DOHH2 (cell line): ENCODE measurements around the gene COL5A1.

Source experiments
- H3F3A ChIP-seq: fragments of 200-600 bp; sonication (generic), shearing (Covaris generic); 2 replicates; pipeline ENCODE4 v1.6.0; 2016; ENCODE audit warnings: antibody characterized with exemption, mild to moderate bottlenecking; ENCODE audit not compliant: control insufficient read depth, insufficient read depth
- H3K27ac ChIP-seq: fragments of 200-600 bp; sonication (generic); 2 replicates; pipeline ENCODE4 v1.5.1; 2014; ENCODE audit warnings: low read depth, mild to moderate bottlenecking, low read length, moderate library complexity
- H3K27me3 ChIP-seq: fragments of 200-600 bp; sonication (generic); 2 replicates; pipeline ENCODE4 v1.6.1; 2014; ENCODE audit warnings: mild to moderate bottlenecking, low read length, mixed read lengths; ENCODE audit not compliant: control insufficient read depth
- H3K36me3 ChIP-seq: fragments of 200-600 bp; sonication (generic); 2 replicates; pipeline ENCODE4 v1.6.1; 2014; ENCODE audit warnings: mild to moderate bottlenecking, low read length, moderate library complexity, mixed read lengths; ENCODE audit not compliant: control insufficient read depth
- H3K4me1 ChIP-seq: fragments of 200-600 bp; sonication (generic); 2 replicates; pipeline ENCODE4 v1.6.1; 2014; ENCODE audit warnings: mild to moderate bottlenecking, low read length, mixed read lengths; ENCODE audit not compliant: control insufficient read depth
- H3K4me2 ChIP-seq: fragments of 200-600 bp; sonication (generic); 2 replicates; pipeline ENCODE4 v1.6.0; 2014; ENCODE audit warnings: mild to moderate bottlenecking, low read length, moderate library complexity
- H3K4me3 ChIP-seq: fragments of 200-600 bp; sonication (generic); 2 replicates; pipeline ENCODE4 v1.5.1; 2014; ENCODE audit warnings: mild to moderate bottlenecking, low read length, mixed read lengths
- H3K79me2 ChIP-seq: fragments of 200-600 bp; sonication (generic); 2 replicates; pipeline ENCODE4 v1.6.1; 2014; ENCODE audit warnings: mild to moderate bottlenecking, low read length, mixed read lengths; ENCODE audit not compliant: control insufficient read depth
- H3K9me2 ChIP-seq: fragments of 200-600 bp; sonication (generic); replicated peaks from 2 replicates; pipeline ENCODE4 v1.6.1; 2014; ENCODE audit warnings: mild to moderate bottlenecking, low read length, mixed read lengths; ENCODE audit not compliant: control insufficient read depth
- H3K9me3 ChIP-seq: fragments of 200-600 bp; sonication (generic); 2 replicates; pipeline ENCODE4 v1.6.1; 2014; ENCODE audit warnings: antibody characterized with exemption, low read length, mixed read lengths; ENCODE audit not compliant: control insufficient read depth, insufficient read depth
- H4K20me1 ChIP-seq: fragments of 200-600 bp; sonication (generic); 2 replicates; pipeline ENCODE4 v1.6.0; 2014; ENCODE audit warnings: low read depth, mild to moderate bottlenecking, antibody characterized with exemption, low read length, moderate library complexity; ENCODE audit not compliant: control insufficient read depth, insufficient read depth
- EZH2phosphoT487 ChIP-seq: fragments of 200-600 bp; sonication (generic); IDR thresholded peaks from 2 replicates; pipeline ENCODE4 v1.6.1; 2017; ENCODE audit warnings: borderline replicate concordance, mild to moderate bottlenecking, antibody characterized with exemption, low read length, moderate library complexity, mixed read lengths
- TF ChIP-seq, protein P1 (sequence below): fragments of 200-600 bp; sonication (generic); IDR thresholded peaks from one replicate; pipeline ENCODE4 v1.5.1; 2014; ENCODE audit warnings: antibody characterized with exemption, mild to moderate bottlenecking, low read depth, low read length; ENCODE audit not compliant: poor library complexity, severe bottlenecking

The COL5A1 gene

GRCh38 chr9:134879664-134880483, 238.3 kb downstream of the COL5A1 start:
- H3K36me3 ChIP-seq: no peaks in the 10 kb centered on the region
- H4K20me1 ChIP-seq: no peaks in the 10 kb centered on the region
- TF ChIP-seq, protein P1, sequence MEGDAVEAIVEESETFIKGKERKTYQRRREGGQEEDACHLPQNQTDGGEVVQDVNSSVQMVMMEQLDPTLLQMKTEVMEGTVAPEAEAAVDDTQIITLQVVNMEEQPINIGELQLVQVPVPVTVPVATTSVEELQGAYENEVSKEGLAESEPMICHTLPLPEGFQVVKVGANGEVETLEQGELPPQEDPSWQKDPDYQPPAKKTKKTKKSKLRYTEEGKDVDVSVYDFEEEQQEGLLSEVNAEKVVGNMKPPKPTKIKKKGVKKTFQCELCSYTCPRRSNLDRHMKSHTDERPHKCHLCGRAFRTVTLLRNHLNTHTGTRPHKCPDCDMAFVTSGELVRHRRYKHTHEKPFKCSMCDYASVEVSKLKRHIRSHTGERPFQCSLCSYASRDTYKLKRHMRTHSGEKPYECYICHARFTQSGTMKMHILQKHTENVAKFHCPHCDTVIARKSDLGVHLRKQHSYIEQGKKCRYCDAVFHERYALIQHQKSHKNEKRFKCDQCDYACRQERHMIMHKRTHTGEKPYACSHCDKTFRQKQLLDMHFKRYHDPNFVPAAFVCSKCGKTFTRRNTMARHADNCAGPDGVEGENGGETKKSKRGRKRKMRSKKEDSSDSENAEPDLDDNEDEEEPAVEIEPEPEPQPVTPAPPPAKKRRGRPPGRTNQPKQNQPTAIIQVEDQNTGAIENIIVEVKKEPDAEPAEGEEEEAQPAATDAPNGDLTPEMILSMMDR: no peak
- TF ChIP-seq EZH2phosphoT487: no peak
- no peaks in the 10 kb centered on the region for H3K9me2 ChIP-seq
- H3K4me1 ChIP-seq: peaks cover 10% of the 10 kb centered on the region
- H3F3A ChIP-seq: no peaks in the 10 kb centered on the region
- no peaks in the 10 kb centered on the region for H3K27me3 ChIP-seq
- H3K27ac ChIP-seq: no peak overlapping the region
- no peaks in the 10 kb centered on the region for H3K79me2 ChIP-seq
- no peak overlapping the region for H3K4me3 ChIP-seq
- no peak overlapping the region for H3K4me2 ChIP-seq
- H3K9me3 ChIP-seq: no peaks in the 10 kb centered on the region; the same call in 1 of the 2 replicates

DNA sequence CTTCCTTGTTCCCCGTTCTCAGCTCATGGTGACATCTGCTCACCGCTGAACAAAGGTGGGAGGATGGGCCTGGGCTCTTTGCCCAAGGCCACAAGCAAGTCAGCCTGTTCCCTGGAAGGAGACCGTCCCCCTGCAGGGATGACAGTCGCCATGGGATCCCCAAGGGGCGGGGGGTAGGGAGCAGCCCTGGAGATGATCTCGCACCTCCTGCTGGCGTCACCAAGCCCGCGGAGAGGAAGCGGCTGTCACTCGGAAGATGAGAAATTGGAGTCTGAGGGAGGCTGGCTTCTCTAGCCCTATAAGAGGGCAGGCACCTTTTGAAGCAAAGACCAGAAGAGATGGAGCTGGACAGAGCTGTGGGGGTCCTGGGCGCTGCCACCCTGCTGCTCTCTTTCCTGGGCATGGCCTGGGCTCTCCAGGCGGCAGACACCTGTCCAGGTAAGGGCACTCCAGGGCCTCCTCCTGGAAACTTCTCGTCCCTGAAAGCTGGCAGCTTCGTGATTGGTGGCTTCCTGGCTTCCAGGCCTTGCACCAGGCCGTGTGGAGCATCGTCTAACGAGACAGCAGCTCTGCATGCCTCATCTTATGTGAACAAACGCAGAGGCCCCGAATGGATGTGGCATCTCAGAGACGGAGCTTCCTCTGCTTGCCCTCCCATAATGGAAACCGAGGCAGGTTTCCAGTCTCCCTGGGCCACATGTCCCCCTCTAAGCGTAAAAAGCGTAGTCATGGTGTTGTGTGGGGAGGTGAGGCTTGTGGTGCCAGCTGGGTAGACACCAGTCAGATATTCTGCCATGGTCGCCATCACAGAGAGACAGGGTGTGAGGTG, 239.1 kb downstream of the COL5A1 start, which contains the start of gene FCN2:
Gene FCN2, plus strand, starts transcription at position 327 of the 829 bp plus-strand sequence. Its CDS starts 12 bp downstream, at position 339.
- peaks cover 2% of the 10 kb centered on the region for H3K4me1 ChIP-seq
- H3K27me3 ChIP-seq: no peaks in the 10 kb centered on the region
- no peaks in the 10 kb centered on the region for H3K9me3 ChIP-seq
- TF ChIP-seq, protein P1: no peak
- no peak for TF ChIP-seq EZH2phosphoT487
- no peak within 1 kb of the TSS for H3K27ac ChIP-seq
- H3K4me2 ChIP-seq: no peak within 1 kb of the TSS
- H3K36me3 ChIP-seq: no peaks in the 10 kb centered on the region
- no peaks in the 10 kb centered on the region for H4K20me1 ChIP-seq
- no peaks in the 10 kb centered on the region for H3F3A ChIP-seq
- no peaks in the 10 kb centered on the region for H3K79me2 ChIP-seq
- no peaks in the 10 kb centered on the region for H3K9me2 ChIP-seq
- no peak within 1 kb of the TSS for H3K4me3 ChIP-seq

DNA sequence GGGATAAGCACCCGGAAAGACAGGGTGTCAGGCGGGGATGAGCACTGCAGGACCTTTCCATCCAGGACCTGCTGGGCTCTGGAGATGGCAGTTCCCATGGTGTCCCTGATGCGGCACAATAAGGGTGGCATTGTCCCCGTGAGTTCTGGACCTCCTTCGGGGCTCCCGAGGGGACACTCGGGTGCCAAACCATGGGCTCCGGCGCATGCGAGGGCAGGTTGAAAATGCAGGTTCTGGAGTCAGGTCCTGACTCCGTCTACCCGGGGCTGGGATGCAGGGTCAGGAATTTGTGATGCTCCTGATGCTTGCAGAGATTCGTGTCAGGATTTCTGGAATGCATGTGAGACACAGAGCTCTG, 239.7 kb downstream of the COL5A1 start:
- no peaks in the 10 kb centered on the region for H4K20me1 ChIP-seq
- H3K27ac ChIP-seq: no peak overlapping the region
- TF ChIP-seq, protein P1: no peak
- TF ChIP-seq EZH2phosphoT487: no peak
- H3K9me3 ChIP-seq: no peaks in the 10 kb centered on the region
- H3K27me3 ChIP-seq: no peaks in the 10 kb centered on the region
- H3K9me2 ChIP-seq: no peaks in the 10 kb centered on the region
- no peak overlapping the region for H3K4me3 ChIP-seq
- no peak overlapping the region for H3K4me2 ChIP-seq
- no peaks in the 10 kb centered on the region for H3F3A ChIP-seq
- H3K4me1 ChIP-seq: no peaks in the 10 kb centered on the region
- H3K36me3 ChIP-seq: no peaks in the 10 kb centered on the region
- H3K79me2 ChIP-seq: no peaks in the 10 kb centered on the region
